ENCODE results near the gene ENTHD1.

The ENTHD1 gene

GRCh38 chr22:39941601-39942000 is 48.0 kb upstream of the ENTHD1 start:
- no peaks in the 10 kb centered on the region for H4K20me1 ChIP-seq (ENCODE audit: insufficient read depth, low read length)
- H3K4me2 ChIP-seq (ENCODE audit: low read length) = no peak overlapping the region
- TF ChIP-seq EZH2 (IDR thresholded peaks at IDR 0.05; ENCODE audit: borderline replicate concordance, low read length) = no peak
- no peak for TF ChIP-seq CTCF (IDR thresholded peaks at IDR 0.05; ENCODE audit: low read length)
- H3K9me3 ChIP-seq (ENCODE audit: low read length) = no peaks in the 10 kb centered on the region
- H3K27me3 ChIP-seq (ENCODE audit: insufficient read depth, low read length) = no peaks in the 10 kb centered on the region
- no peak overlapping the region for H3K4me3 ChIP-seq (ENCODE audit: low read depth, low read length, poor library complexity, severe bottlenecking)
- H3K4me1 ChIP-seq (ENCODE audit: insufficient read depth, low read length, severe bottlenecking) = no peaks in the 10 kb centered on the region
- no peak overlapping the region for H3K9ac ChIP-seq (ENCODE audit: low read length)
- no peaks in the 10 kb centered on the region for H3K36me3 ChIP-seq (ENCODE audit: insufficient read depth, low read length)
- H3K9me2 ChIP-seq (ENCODE audit: low read depth, low read length) = no peaks in the 10 kb centered on the region
- no peak overlapping the region for H3K27ac ChIP-seq (ENCODE audit: low read depth, low read length, poor library complexity, severe bottlenecking)
- no peaks in the 10 kb centered on the region for H3F3A ChIP-seq (ENCODE audit: insufficient read depth, low read length)
- no peak overlapping the region for H2AFZ ChIP-seq (ENCODE audit: low read length)
- H3K79me2 ChIP-seq (ENCODE audit: insufficient read depth, low read length) = no peaks in the 10 kb centered on the region

- Histone ChIP-seq H3K79me2 (ENCODE audit: insufficient read depth, low read length) (no peaks in the 10 kb centered on the region), H3K27ac (ENCODE audit: low read depth, low read length, poor library complexity, severe bottlenecking) (no peak overlapping the region)
- TF ChIP-seq EZH2 (IDR thresholded peaks at IDR 0.05; ENCODE audit: borderline replicate concordance, low read length) (no peak), CTCF (IDR thresholded peaks at IDR 0.05; ENCODE audit: low read length) (no peak)
Observed at GRCh38 chr22:39940757-39941305, 47.3 kb upstream of the ENTHD1 start.

DNA sequence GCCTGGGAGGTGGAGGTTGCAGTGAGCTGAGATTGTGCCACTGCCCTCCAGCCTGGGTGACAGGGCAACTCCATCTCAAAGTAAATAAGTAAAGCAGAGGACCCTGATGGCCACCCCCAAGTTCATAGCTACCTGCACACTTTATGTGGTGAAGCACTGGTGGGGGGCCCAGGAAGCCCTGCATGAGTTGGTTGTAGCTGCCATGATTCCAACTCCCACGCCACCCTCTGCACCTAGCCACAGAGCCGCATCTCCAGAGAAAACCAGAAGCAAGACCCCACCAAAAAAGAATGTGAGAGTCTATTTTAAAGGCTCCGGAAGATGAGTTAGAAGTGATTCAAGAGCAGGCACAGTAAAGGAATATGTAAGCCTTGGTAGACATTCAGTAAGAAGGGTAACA is 46.3 kb upstream of the ENTHD1 start:
- Histone ChIP-seq H3K4me3 (ENCODE audit: low read depth, low read length, poor library complexity, severe bottlenecking) (no peak overlapping the region), H3K4me2 (ENCODE audit: low read length) (no peak overlapping the region), H4K20me1 (ENCODE audit: insufficient read depth, low read length) (no peaks in the 10 kb centered on the region), H2AFZ (ENCODE audit: low read length) (no peak overlapping the region), H3K9ac (ENCODE audit: low read length) (no peak overlapping the region), H3F3A (ENCODE audit: insufficient read depth, low read length) (no peaks in the 10 kb centered on the region), H3K9me2 (ENCODE audit: low read depth, low read length) (no peaks in the 10 kb centered on the region), H3K27me3 (ENCODE audit: insufficient read depth, low read length) (no peaks in the 10 kb centered on the region), H3K79me2 (ENCODE audit: insufficient read depth, low read length) (no peaks in the 10 kb centered on the region), H3K4me1 (ENCODE audit: insufficient read depth, low read length, severe bottlenecking) (no peaks in the 10 kb centered on the region), H3K9me3 (ENCODE audit: low read length) (no peaks in the 10 kb centered on the region), H3K27ac (ENCODE audit: low read depth, low read length, poor library complexity, severe bottlenecking) (no peak overlapping the region), H3K36me3 (ENCODE audit: insufficient read depth, low read length) (no peaks in the 10 kb centered on the region)
- no peak for TF ChIP-seq EZH2 (IDR thresholded peaks at IDR 0.05; ENCODE audit: borderline replicate concordance, low read length)
- TF ChIP-seq CTCF (IDR thresholded peaks at IDR 0.05; ENCODE audit: low read length) = no peak

More at GRCh38 chr22:39940757-39941305, 47.3 kb upstream of the ENTHD1 start:
- no peaks in the 10 kb centered on the region for H3K27me3 ChIP-seq (ENCODE audit: insufficient read depth, low read length)
- H3K9me3 ChIP-seq (ENCODE audit: low read length) = no peaks in the 10 kb centered on the region
- H3K36me3 ChIP-seq (ENCODE audit: insufficient read depth, low read length) = no peaks in the 10 kb centered on the region
- H3K4me3 ChIP-seq (ENCODE audit: low read depth, low read length, poor library complexity, severe bottlenecking) = no peak overlapping the region
- H3K9me2 ChIP-seq (ENCODE audit: low read depth, low read length) = no peaks in the 10 kb centered on the region
- H3F3A ChIP-seq (ENCODE audit: insufficient read depth, low read length) = no peaks in the 10 kb centered on the region
- no peak overlapping the region for H2AFZ ChIP-seq (ENCODE audit: low read length)
- no peak overlapping the region for H3K4me2 ChIP-seq (ENCODE audit: low read length)
- no peaks in the 10 kb centered on the region for H3K4me1 ChIP-seq (ENCODE audit: insufficient read depth, low read length, severe bottlenecking)
- no peaks in the 10 kb centered on the region for H4K20me1 ChIP-seq (ENCODE audit: insufficient read depth, low read length)
- no peak overlapping the region for H3K9ac ChIP-seq (ENCODE audit: low read length)
